ENCODE results near the gene KLRD1. TPM values are rescaled to one million over a fixed set of nuclear protein-coding genes. Genes with fewer than 3 reads are reported as not detected.
"Not testable (repeated sequence)": the region's sequence is repeated elsewhere in the genome, so short reads cannot be mapped to it uniquely, and the experiment has no call there.

Gene KLRD1
- total RNA-seq, 1 experiment from 2014 or later = not detected

- no peak for DNase-seq
- TF ChIP-seq EZH2phosphoT487 (IDR thresholded peaks at IDR 0.05; ENCODE audit: borderline replicate concordance, low read length) (no peak), EZH2 (IDR thresholded peaks at IDR 0.05; ENCODE audit: low read length, unreplicated experiment) (no peak), CTCF (conservative IDR thresholded peaks at IDR 0.05; ENCODE audit: low read depth, low read length) (no peak)
- Histone ChIP-seq H3F3A (ENCODE audit: low read length, unreplicated experiment) (no peaks in the 10 kb centered on the region), H3K9ac (ENCODE audit: low read length) (no peak overlapping the region), H3K79me2 (ENCODE audit: low read length) (no peaks in the 10 kb centered on the region), H3K27me3 (ENCODE audit: low read length) (no peaks in the 10 kb centered on the region), H4K20me1 (ENCODE audit: low read length) (no peaks in the 10 kb centered on the region), H3K4me2 (ENCODE audit: low read length) (no peak overlapping the region), H3K4me3 (ENCODE audit: low read length) (no peak overlapping the region), H2AFZ (ENCODE audit: low read length) (no peak overlapping the region), H3K36me3 (ENCODE audit: low read depth, low read length) (no peaks in the 10 kb centered on the region), H3K27ac (ENCODE audit: low read length) (no peak overlapping the region), H3K9me2 (replicated peaks; ENCODE audit: low read length) (no peaks in the 10 kb centered on the region), H3K4me1 (ENCODE audit: insufficient read depth, low read length) (no peaks in the 10 kb centered on the region), H3K9me3 (ENCODE audit: low read length) (no peaks in the 10 kb centered on the region)
- ChIA-PET POLR2A (ENCODE audit: unreplicated experiment) (no interaction called here), CTCF (no interaction called here)
- no TSS peak for BruUV-seq (replicated peaks)
- no peak for ATAC-seq
- intact Hi-C loops (cut with micrococcal nuclease) = no loop called here
Observed at GRCh38 chr12:10372559-10372958, 64.9 kb downstream of the KLRD1 start.

GRCh38 chr12:10374624-10375018 lies 67.0 kb downstream of the KLRD1 start:
- Histone ChIP-seq H3K27ac (ENCODE audit: low read length) (no peak overlapping the region), H3K9ac (ENCODE audit: low read length) (no peak overlapping the region), H3K9me3 (ENCODE audit: low read length) (no peaks in the 10 kb centered on the region), H3K4me3 (ENCODE audit: low read length) (no peak overlapping the region), H3K36me3 (ENCODE audit: low read depth, low read length) (no peaks in the 10 kb centered on the region), H3K79me2 (ENCODE audit: low read length) (no peaks in the 10 kb centered on the region), H2AFZ (ENCODE audit: low read length) (no peak overlapping the region), H3K27me3 (ENCODE audit: low read length) (no peaks in the 10 kb centered on the region), H4K20me1 (ENCODE audit: low read length) (no peaks in the 10 kb centered on the region), H3K4me2 (ENCODE audit: low read length) (no peak overlapping the region), H3F3A (ENCODE audit: low read length, unreplicated experiment) (no peaks in the 10 kb centered on the region), H3K4me1 (ENCODE audit: insufficient read depth, low read length) (peaks cover 6% of the 10 kb centered on the region; the same call in 1 of the 2 replicates), H3K9me2 (replicated peaks; ENCODE audit: low read length) (no peaks in the 10 kb centered on the region)
- ATAC-seq (no peak), DNase-seq (no peak)
- intact Hi-C loops (cut with micrococcal nuclease) = no loop called here
- POLR2A ChIA-PET (ENCODE audit: unreplicated experiment) = no interaction called here
- no TSS peak for BruUV-seq (replicated peaks)
- CTCF ChIA-PET = no interaction called here
- TF ChIP-seq EZH2 (IDR thresholded peaks at IDR 0.05; ENCODE audit: low read length, unreplicated experiment) (no peak), CTCF (conservative IDR thresholded peaks at IDR 0.05; ENCODE audit: low read depth, low read length) (no peak)

GRCh38 chr12:10378737-10379136 lies 71.1 kb downstream of the KLRD1 start:
- DNase-seq; H2AFZ ChIP-seq (ENCODE audit: low read length); H3K27ac ChIP-seq (ENCODE audit: low read length); intact Hi-C loops (cut with micrococcal nuclease); H3K4me3 ChIP-seq (ENCODE audit: low read length); H4K20me1 ChIP-seq (ENCODE audit: low read length); POLR2A ChIA-PET (ENCODE audit: unreplicated experiment); H3K27me3 ChIP-seq (ENCODE audit: low read length); BruUV-seq (replicated peaks); H3K9ac ChIP-seq (ENCODE audit: low read length); ATAC-seq; CTCF ChIA-PET; H3K9me3 ChIP-seq (ENCODE audit: low read length); H3K36me3 ChIP-seq (ENCODE audit: low read depth, low read length); H3F3A ChIP-seq (ENCODE audit: low read length, unreplicated experiment); H3K9me2 ChIP-seq (replicated peaks; ENCODE audit: low read length); H3K79me2 ChIP-seq (ENCODE audit: low read length); H3K4me2 ChIP-seq (ENCODE audit: low read length); H3K4me1 ChIP-seq (ENCODE audit: insufficient read depth, low read length): not testable (repeated sequence)

Other genes with a start within 250 kb of the KLRD1 start
- not detected in 2 replicates for gene CLEC1A, start 208.9 kb upstream of the KLRD1 start, total RNA-seq (2014; rRNA removed)
- gene CLEC7A, start 177.7 kb upstream of the KLRD1 start, total RNA-seq (2014; rRNA removed) = 0.40 TPM in 1 of 2 replicates, not detected in the other
- 0.80 TPM in 1 of 2 replicates, not detected in the other for gene OLR1, start 135.7 kb upstream of the KLRD1 start, total RNA-seq (2014; rRNA removed)
- not detected in 2 replicates for gene TMEM52B, start 128.8 kb upstream of the KLRD1 start, total RNA-seq (2014; rRNA removed)
- 14.9 and 24.5 TPM in 2 replicates for gene GABARAPL1, start 95.0 kb upstream of the KLRD1 start, total RNA-seq (2014; rRNA removed)
- not detected in 2 replicates for gene KLRK1, start 82.2 kb downstream of the KLRD1 start, total RNA-seq (2014; rRNA removed)
- gene KLRC4, start 101.9 kb downstream of the KLRD1 start, total RNA-seq (2014; rRNA removed) = not detected in 2 replicates
- not detected in 2 replicates for gene KLRC3, start 112.7 kb downstream of the KLRD1 start, total RNA-seq (2014; rRNA removed)
- not detected in 2 replicates for gene KLRC2, start 128.1 kb downstream of the KLRD1 start, total RNA-seq (2014; rRNA removed)
- gene KLRC1, start 145.5 kb downstream of the KLRD1 start, total RNA-seq (2014; rRNA removed) = not detected in 2 replicates
- 0.63 and 0.95 TPM in 2 replicates for gene EIF2S3B, start 198.0 kb downstream of the KLRD1 start, total RNA-seq (2014; rRNA removed)